K562 (cell line): ENCODE results near the gene CTDSPL2. TPM values are rescaled to one million over a fixed set of nuclear protein-coding genes. Genes with fewer than 3 reads are reported as not detected.
A peak's percentile ranks its signal among the peaks of the same experiment; 100 is the strongest.

Experiments used
- ATAC-seq: fragments of 200-7000 bp; cut with Tn5 transposase; 3 replicates; pipeline ENCODE4 v1.9.1; 2020; ENCODE audit warnings: moderate library complexity
- BruUV-seq: library from RNA; stranded (reverse); fragments of 400-500 nt; replicated peaks from 2 replicates; lab custom pipeline; 2021; lab: Mats Ljungman, UMichigan
- CTCF ChIA-PET: fragments of 300-600 bp; formaldehyde crosslinking; extraction: SDS; loops from one replicate; lab custom pipeline; 2021; ENCODE audit warnings: low intra/inter-chr PET ratio; lab: Yijun Ruan, JAX
- POLR2A ChIA-PET: fragments of 300-600, 350-650 bp; sonication (Branson Sonifier 250); formaldehyde crosslinking; extraction: SDS; loops from one replicate; lab custom pipeline; 2021; ENCODE audit warnings: antibody characterized with exemption, inconsistent platforms; lab: Yijun Ruan, JAX
- DNase-seq, 4 experiments: peaks; one replicate each; pipeline versions ENCODE4 v3.0.0 to v3.0.0-alpha.2; 2011 to 2018; ENCODE audit warnings: low spot score in 3 of 4, mixed read lengths in 3 of 4; ENCODE audit errors: extremely low read depth in 1 of 4
- FAIRE-seq: peaks from 2 replicates; lab custom pipeline; 2011; peaks lifted over from hg19 to GRCh38; lab: Jason Lieb, UNC
- H2AFZ ChIP-seq: 2 replicates; pipeline ENCODE4 v1.6.0; 2011; ENCODE audit warnings: low read depth, low read length, control low read depth, inconsistent platforms
- H3K27ac ChIP-seq: fragments of 200-600 bp; 3 replicates; pipeline ENCODE4 v1.8.0; 2011; ENCODE audit warnings: low read depth, mild to moderate bottlenecking, control low read depth, inconsistent platforms, low read length, moderate library complexity, mixed read lengths; ENCODE audit errors: extremely low read depth
- H3K27me3 ChIP-seq, 2 experiments: fragments of 300-600 bp in 1 of 2; 2 replicates in 1 of 2; 3 replicates in 1 of 2; pipeline versions ENCODE4 v1.6.0 to v1.8.0; 2011; ENCODE audit warnings: inconsistent platforms in 2 of 2, low read length in 2 of 2, mild to moderate bottlenecking in 1 of 2, mixed read lengths in 1 of 2, moderate library complexity in 1 of 2; ENCODE audit not compliant: control insufficient read depth in 2 of 2, insufficient read depth in 2 of 2
- H3K36me3 ChIP-seq: fragments of 300-600 bp; 3 replicates; pipeline ENCODE4 v1.8.0; 2011; ENCODE audit warnings: mild to moderate bottlenecking, low read length, inconsistent platforms; ENCODE audit not compliant: control insufficient read depth, insufficient read depth
- H3K4me1 ChIP-seq, 2 experiments: fragments of 200-600 bp in 1 of 2; replicated peaks in 1 of 2; 2 replicates in 1 of 2; 3 replicates in 1 of 2; pipeline versions ENCODE4 v1.5.1 to v1.8.0; 2011; ENCODE audit warnings: inconsistent platforms in 2 of 2, low read length in 2 of 2, mild to moderate bottlenecking in 1 of 2, mixed read lengths in 1 of 2, moderate library complexity in 1 of 2; ENCODE audit not compliant: control insufficient read depth in 2 of 2, insufficient read depth in 2 of 2
- H3K4me2 ChIP-seq: 2 replicates; pipeline ENCODE4 v1.6.1; 2011; ENCODE audit warnings: low read length, control low read depth, inconsistent platforms, mixed read lengths; ENCODE audit not compliant: insufficient read depth
- H3K4me3 ChIP-seq: fragments of 200-600 bp; sonication (generic), shearing (Covaris generic); 2 replicates; pipeline ENCODE4 v1.5.1; 2016; ENCODE audit warnings: control low read depth, inconsistent platforms
- H3K79me2 ChIP-seq: fragments of 200-600 bp; 3 replicates; pipeline ENCODE4 v1.8.0; 2011; ENCODE audit warnings: low read length, inconsistent platforms; ENCODE audit not compliant: control insufficient read depth, insufficient read depth
- H3K9ac ChIP-seq, 2 experiments: 2 replicates each; pipeline versions ENCODE4 v1.6.0 to v1.6.1; 2011; ENCODE audit warnings: low read depth in 2 of 2, low read length in 2 of 2, control low read depth in 1 of 2, inconsistent platforms in 1 of 2, mild to moderate bottlenecking in 1 of 2, mixed read lengths in 1 of 2; ENCODE audit not compliant: insufficient read depth in 1 of 2
- H3K9me1 ChIP-seq: one replicate; pipeline ENCODE4 v1.6.0; 2011; ENCODE audit warnings: inconsistent platforms, mild to moderate bottlenecking, low read length, moderate library complexity; ENCODE audit not compliant: control insufficient read depth, insufficient read depth
- H3K9me3 ChIP-seq: replicated peaks from 2 replicates; pipeline ENCODE4 v1.5.1; 2011; ENCODE audit warnings: low read depth, low read length, inconsistent platforms; ENCODE audit not compliant: control insufficient read depth, insufficient read depth
- H4K20me1 ChIP-seq: replicated peaks from 2 replicates; pipeline ENCODE4 v1.6.1; 2011; ENCODE audit warnings: low read length, inconsistent platforms, mixed read lengths; ENCODE audit not compliant: control insufficient read depth, insufficient read depth
- CTBP1 ChIP-seq: fragments of 450-650 bp; IDR thresholded peaks from 2 replicates; pipeline ENCODE4 v1.6.1; 2016; ENCODE audit warnings: borderline replicate concordance
- DDX20 ChIP-seq: fragments of 450-650 bp; IDR thresholded peaks from 2 replicates; pipeline ENCODE4 v1.6.1; 2016; ENCODE audit warnings: missing genetic modification characterization, low read depth, mild to moderate bottlenecking, missing compliant biosample characterization, moderate library complexity
- FOSL1 ChIP-seq: fragments of 200-800 bp; sonication (Bioruptor generic); conservative IDR thresholded peaks from 2 replicates; pipeline ENCODE4 v1.6.1; 2016; ENCODE audit warnings: missing genetic modification characterization, missing compliant biosample characterization
- FOXP1 ChIP-seq: sonication (generic); formaldehyde crosslinking; IDR thresholded peaks from 2 replicates; pipeline ENCODE4 v1.8.0; 2022; ENCODE audit warnings: mild to moderate bottlenecking, missing genetic modification reagents
- KAT7 ChIP-seq: sonication (generic); formaldehyde crosslinking; IDR thresholded peaks from 2 replicates; pipeline ENCODE4 v1.8.0; 2022; ENCODE audit warnings: missing genetic modification reagents, mild to moderate bottlenecking, borderline replicate concordance
- MLLT1 ChIP-seq, 2 experiments: fragments of 450-650 bp; IDR thresholded peaks; 2 replicates each; pipeline ENCODE4 v1.6.1; 2016
- MNT ChIP-seq, 2 experiments: fragments of 450-650 bp; conservative IDR thresholded peaks; 2 replicates each; pipeline ENCODE4 v1.6.1; 2017; ENCODE audit warnings: mild to moderate bottlenecking in 2 of 2, moderate library complexity in 2 of 2
- NR1H2 ChIP-seq: sonication (generic); formaldehyde crosslinking; IDR thresholded peaks from 2 replicates; pipeline ENCODE4 v1.4.0; 2020; ENCODE audit warnings: mild to moderate bottlenecking, missing genetic modification reagents
- SRF ChIP-seq, 2 experiments: fragments of 250-450, 450-650 bp in 1 of 2; sonication (Bioruptor Pico) in 1 of 2; sonication (generic) in 1 of 2; formaldehyde crosslinking; IDR thresholded peaks; 2 replicates each; pipeline versions ENCODE4 v1.5.0 to v1.5.1; 2020 to 2022; ENCODE audit warnings: mild to moderate bottlenecking in 1 of 2, missing genetic modification reagents in 1 of 2
- TEAD2 ChIP-seq: fragments of 450-650 bp; IDR thresholded peaks from 2 replicates; pipeline ENCODE4 v1.6.1; 2016; ENCODE audit warnings: missing genetic modification characterization, control low read depth, missing compliant biosample characterization
- ZFP1 ChIP-seq: fragments of 450-650 bp; formaldehyde crosslinking; IDR thresholded peaks from 2 replicates; pipeline ENCODE4 v1.4.0; 2020; ENCODE audit warnings: mild to moderate bottlenecking, mixed read lengths
- ZNF134 ChIP-seq: fragments of 250-450 bp; sonication (Bioruptor Pico); conservative IDR thresholded peaks from 2 replicates; pipeline ENCODE4 v1.4.0; 2020
- ZNF140 ChIP-seq: fragments of 250-450 bp; sonication (Bioruptor Pico); IDR thresholded peaks from 2 replicates; pipeline ENCODE4 v1.8.0; 2021; ENCODE audit warnings: moderate library complexity, mild to moderate bottlenecking, inconsistent platforms
- ZNF184 ChIP-seq: sonication (generic); formaldehyde crosslinking; IDR thresholded peaks from 2 replicates; pipeline ENCODE4 v1.5.0; 2020; ENCODE audit warnings: missing genetic modification reagents
- ZNF224 ChIP-seq: sonication (generic); formaldehyde crosslinking; IDR thresholded peaks from 2 replicates; pipeline ENCODE4 v1.8.0; 2022; ENCODE audit warnings: mild to moderate bottlenecking, missing genetic modification reagents
- ZNF395 ChIP-seq: fragments of 200-800 bp; sonication (Bioruptor generic); IDR thresholded peaks from 2 replicates; pipeline ENCODE4 v1.6.1; 2017; ENCODE audit warnings: missing genetic modification characterization, missing compliant biosample characterization
- ZNF507 ChIP-seq: conservative IDR thresholded peaks from 2 replicates; pipeline ENCODE4 v1.6.1; 2017; ENCODE audit warnings: missing genetic modification characterization, missing compliant biosample characterization
- ZNF785 ChIP-seq: fragments of 250-450 bp; sonication (Bioruptor Pico); IDR thresholded peaks from 2 replicates; pipeline ENCODE4 v1.4.0; 2020; ENCODE audit warnings: mild to moderate bottlenecking
- WGBS: fragments of 100-300 bp; shearing (Covaris generic); methylation state at CpG from one replicate; pipeline ENCODE4 v1.1.6; 2016; ENCODE audit warnings: low coverage, mixed read lengths; ENCODE audit not compliant: insufficient coverage; ENCODE audit errors: missing lambda C conversion rate; 5-methylcytosine and 5-hydroxymethylcytosine counted together
- in situ Hi-C: fragments of 300-500 bp; cut with MboI; formaldehyde crosslinking; loops from 4 replicates; pipeline ENCODE4 v1.15.0; 2018; ENCODE audit warnings: inconsistent platforms, mixed read lengths
- intact Hi-C: fragments of 100-400 bp; cut with micrococcal nuclease; formaldehyde crosslinking; loops from 2 replicates; pipeline ENCODE4 v1.14.2; 2022
- polyA plus RNA-seq, 8 experiments: library from polyadenylated mRNA; depleted of rRNA in 4 of 8; stranded (reverse) in 5 of 8; unstranded in 3 of 8; fragments of >200 nt; fragmentation: Nextera tagmentation in 2 of 8; fragmentation: Illumina TruSeq in 1 of 8; extraction: Ambion mirVana in 2 of 8; extraction: Trizol in 1 of 8; gene quantifications; 2 replicates each; pipeline versions ENCODE4 v1.2.1 to v1.2.3, GENCODE V29; 2011 to 2014; ENCODE audit warnings: inconsistent platforms in 1 of 8, missing spikeins in 1 of 8
- total RNA-seq, 7 experiments: library from RNA; depleted of rRNA in 6 of 7; stranded (reverse); fragments of >200 nt in 6 of 7; fragmentation: Illumina TruSeq in 2 of 7; extraction: Trizol in 2 of 7; gene quantifications; 2 replicates each; pipeline versions ENCODE4 v1.2.1 to v1.2.3, GENCODE V29; 2011 to 2021; ENCODE audit warnings: low replicate concordance in 1 of 7

The CTDSPL2 gene
- total and polyA plus RNA-seq, 9 of the 15 experiments (the other 6 are each of a cell fraction or from before 2014, with no cell fraction given): 16.8 to 79.0 (median 53.1) TPM

DNA sequence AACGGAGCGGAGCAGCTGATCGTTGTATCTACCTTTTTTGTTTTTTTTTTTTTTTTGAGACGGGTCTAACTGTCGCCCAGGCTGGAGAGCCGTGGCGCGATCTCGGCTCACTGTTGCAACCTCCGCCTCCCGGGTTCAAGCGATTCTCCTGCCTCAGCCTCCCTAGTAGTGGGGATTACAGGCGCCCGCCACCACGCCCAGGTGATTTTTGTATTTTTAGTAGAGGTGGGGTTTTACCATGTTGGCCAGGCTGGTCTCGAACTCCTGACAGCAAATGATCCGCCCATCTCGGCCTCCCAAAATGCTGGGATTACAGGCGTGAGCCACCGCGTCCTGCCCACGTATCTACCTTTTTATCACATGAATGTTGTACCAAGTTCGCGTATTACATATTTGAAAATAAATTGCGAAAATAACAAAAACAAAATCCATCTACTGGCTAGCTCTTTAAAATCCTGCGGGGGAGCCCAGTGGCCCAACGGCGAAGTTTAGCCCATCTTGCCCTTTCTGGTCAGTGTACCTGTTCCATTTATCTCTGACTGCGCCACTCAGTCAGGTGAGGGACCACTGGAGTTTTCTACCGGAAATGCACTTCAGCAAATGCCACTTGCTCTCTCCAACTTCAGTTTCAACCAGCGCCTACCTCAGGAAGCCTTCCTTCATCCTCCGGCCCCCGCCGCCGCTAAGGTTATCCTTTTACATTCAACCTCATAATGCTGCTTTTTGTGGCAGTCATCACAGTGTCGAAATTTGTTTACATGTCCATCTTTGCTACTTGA, 108.3 kb downstream of the CTDSPL2 start:
- Histone ChIP-seq H3K9me1 (no peaks in the 10 kb centered on the region), H3K79me2 (peaks cover 57% of the 10 kb centered on the region), H3K4me3 (peak overlapping the region; percentile 99), H3K4me2 (peak overlapping the region; percentile 97), H3K27me3 (no peaks in the 10 kb centered on the region), H2AFZ (peak overlapping the region; percentile 96), H4K20me1 (0 out of 2 replicates have a peak, but pooled peaks cover 5% of the 10 kb centered on the region), H3K4me1 (peaks cover 3 to 27% of the 10 kb centered on the region in 2 experiments; a peak in 4 of 5 replicates), H3K27ac (peak overlapping the region; percentile 83), H3K36me3 (peaks cover 33% of the 10 kb centered on the region), H3K9me3 (no peaks in the 10 kb centered on the region), H3K9ac (peak overlapping the region; percentile 81 to 93)
- CTCF ChIA-PET: no interaction called here
- WGBS: 47% methylated on average over 29 of the region's 36 CpGs
- ATAC-seq (no peak), FAIRE-seq (peak; percentile 37), DNase-seq (peak in 2 of 4 experiments; percentile 12 to 48)
- POLR2A ChIA-PET: no interaction called here
- intact Hi-C loops (loop anchor here (10.0 kb wide), 1 partner anchor 321 kb away; no protein-coding TSS in a partner anchor), in situ Hi-C loops (no loop called here)
- TSS peak; percentile 70 for BruUV-seq
- no peak for TF ChIP-seq ZNF134 (CRISPR knock-in tag)
- no peak for TF ChIP-seq FOXP1 (CRISPR knock-in tag)
- TF ChIP-seq CTBP1: no peak
- TF ChIP-seq ZNF140: no peak
- no peak for TF ChIP-seq ZNF507 (tag)
- no peak for TF ChIP-seq ZFP1 (CRISPR knock-in tag)
- TF ChIP-seq DDX20 (tag): no peak
- peak in 1 of 2 experiments; percentile 78; a peak in 2 of 4 replicates for TF ChIP-seq MLLT1 (IDR thresholded peaks at IDR 0.05)
- TF ChIP-seq FOSL1: no peak
- no peak for TF ChIP-seq ZNF184 (CRISPR knock-in tag)
- TF ChIP-seq ZNF224 (CRISPR knock-in tag): no peak
- peak; percentile 76; the same call in 1 of the 2 replicates for TF ChIP-seq KAT7 (CRISPR knock-in tag)
- TF ChIP-seq MNT (conservative IDR thresholded peaks at IDR 0.05): 0 out of 4 replicates have a peak, but pooled peaks of 1 of the 2 experiments have one; percentile 1
- 0 out of 4 replicates have a peak, but pooled peaks of 1 of the 2 experiments have one; percentile 2 for TF ChIP-seq SRF (CRISPR knock-in tag; IDR thresholded peaks at IDR 0.05)
- no peak for TF ChIP-seq ZNF785 (CRISPR knock-in tag)
- peak; percentile 47; the same call in 1 of the 2 replicates for TF ChIP-seq ZNF395 (CRISPR knock-in tag)
- TF ChIP-seq NR1H2 (CRISPR knock-in tag): no peak
- no peak for TF ChIP-seq TEAD2 (tag)
